HepG2 (cell line): Measurements from ENCODE around the gene NCKIPSD. TPM values are rescaled to one million over a fixed set of nuclear protein-coding genes. Genes with fewer than 3 reads are reported as not detected.
A peak's percentile ranks its signal among the peaks of the same experiment; 100 is the strongest.

Source experiments
- BCL6 ChIP-seq: IDR thresholded peaks from 2 replicates; pipeline ENCODE4 v1.6.1; 2016; ENCODE audit warnings: missing genetic modification reagents, missing compliant biosample characterization
- CTCF ChIP-seq: sonication (generic); formaldehyde crosslinking; IDR thresholded peaks from 2 replicates; pipeline ENCODE4 v1.5.0; 2020; ENCODE audit warnings: mild to moderate bottlenecking, missing genetic modification reagents, moderate library complexity
- FOXA3 ChIP-seq: IDR thresholded peaks from 2 replicates; pipeline ENCODE4 v1.6.1; 2016; ENCODE audit warnings: missing genetic modification reagents, missing compliant biosample characterization
- HCFC1 ChIP-seq: fragments of 150-350 bp; IDR thresholded peaks from 2 replicates; pipeline ENCODE4 v1.6.1; 2014; ENCODE audit warnings: low read depth, low read length
- TFAP4 ChIP-seq: sonication (generic); IDR thresholded peaks from 2 replicates; pipeline ENCODE4 v1.6.1; 2016; ENCODE audit warnings: low read depth, borderline replicate concordance
- ZBTB4 ChIP-seq: sonication (generic); formaldehyde crosslinking; IDR thresholded peaks from 2 replicates; pipeline ENCODE4 v1.4.0; 2020; ENCODE audit warnings: missing genetic modification reagents, mild to moderate bottlenecking, borderline replicate concordance
- polyA plus RNA-seq, 8 experiments: library from polyadenylated mRNA; depleted of rRNA in 3 of 8; stranded (reverse) in 7 of 8; unstranded in 1 of 8; fragments of >200 nt; fragmentation: Illumina TruSeq in 4 of 8; extraction: Trizol in 4 of 8; gene quantifications; 2 replicates each; pipeline versions ENCODE4 v1.2.1 to v1.2.3, GENCODE V29; 2011 to 2016; ENCODE audit warnings: low read depth in 4 of 8, missing spikeins in 1 of 8, mixed read lengths in 1 of 8; ENCODE audit not compliant: insufficient read depth in 1 of 8
- total RNA-seq, 5 experiments: library from RNA; depleted of rRNA; stranded (reverse); fragments of >200 nt; fragmentation: Illumina TruSeq; extraction: Trizol; gene quantifications; 2 replicates each; pipeline ENCODE4 v1.2.3, GENCODE V29; 2016; ENCODE audit warnings: low read depth in 1 of 5
- TF ChIP-seq, protein P1 (sequence below): sonication (generic); formaldehyde crosslinking; IDR thresholded peaks from 2 replicates; pipeline ENCODE4 v1.5.1; 2020; ENCODE audit warnings: mild to moderate bottlenecking, missing genetic modification reagents, borderline replicate concordance
- TF ChIP-seq, protein P2 (sequence below): sonication (generic); formaldehyde crosslinking; conservative IDR thresholded peaks from 2 replicates; pipeline ENCODE4 v1.8.0; 2022; ENCODE audit warnings: mild to moderate bottlenecking, moderate library complexity, missing genetic modification reagents
- TF ChIP-seq, protein P3 (sequence below): sonication (generic); formaldehyde crosslinking; IDR thresholded peaks from 2 replicates; pipeline ENCODE4 v1.4.0; 2020; ENCODE audit warnings: mild to moderate bottlenecking, missing genetic modification reagents, borderline replicate concordance

The NCKIPSD gene
- total and polyA plus RNA-seq, 2 of the 13 experiments (the other 11 are each of a cell fraction or from before 2014, with no cell fraction given), result 13.5 to 35.2 TPM

DNA sequence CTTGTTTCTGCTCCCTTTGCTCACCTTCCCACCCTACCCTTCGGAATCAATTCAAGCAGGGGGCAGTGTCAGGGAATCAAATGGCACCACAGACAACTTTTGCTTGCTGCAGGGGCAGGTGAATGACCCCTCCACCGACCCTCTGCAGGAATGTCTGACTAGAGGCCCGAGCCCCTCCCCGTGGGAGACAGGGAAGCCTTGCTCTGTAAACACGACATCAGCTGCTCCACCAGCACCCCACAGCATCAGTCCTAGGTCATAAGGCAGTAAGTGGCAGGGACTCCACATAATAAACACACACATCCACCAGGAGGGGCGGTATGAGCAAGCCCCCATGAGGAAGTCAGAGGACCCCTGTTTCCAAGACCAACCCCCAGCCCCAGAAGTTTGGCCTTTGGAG, 48.4 kb downstream of the NCKIPSD start (continued):
- no peak for TF ChIP-seq BCL6
- TF ChIP-seq TFAP4, result peak; percentile 74; the same call in 1 of the 2 replicates
- TF ChIP-seq HCFC1, result no peak
- TF ChIP-seq ZBTB4 (CRISPR knock-in tag), result no peak
- TF ChIP-seq, protein P1, sequence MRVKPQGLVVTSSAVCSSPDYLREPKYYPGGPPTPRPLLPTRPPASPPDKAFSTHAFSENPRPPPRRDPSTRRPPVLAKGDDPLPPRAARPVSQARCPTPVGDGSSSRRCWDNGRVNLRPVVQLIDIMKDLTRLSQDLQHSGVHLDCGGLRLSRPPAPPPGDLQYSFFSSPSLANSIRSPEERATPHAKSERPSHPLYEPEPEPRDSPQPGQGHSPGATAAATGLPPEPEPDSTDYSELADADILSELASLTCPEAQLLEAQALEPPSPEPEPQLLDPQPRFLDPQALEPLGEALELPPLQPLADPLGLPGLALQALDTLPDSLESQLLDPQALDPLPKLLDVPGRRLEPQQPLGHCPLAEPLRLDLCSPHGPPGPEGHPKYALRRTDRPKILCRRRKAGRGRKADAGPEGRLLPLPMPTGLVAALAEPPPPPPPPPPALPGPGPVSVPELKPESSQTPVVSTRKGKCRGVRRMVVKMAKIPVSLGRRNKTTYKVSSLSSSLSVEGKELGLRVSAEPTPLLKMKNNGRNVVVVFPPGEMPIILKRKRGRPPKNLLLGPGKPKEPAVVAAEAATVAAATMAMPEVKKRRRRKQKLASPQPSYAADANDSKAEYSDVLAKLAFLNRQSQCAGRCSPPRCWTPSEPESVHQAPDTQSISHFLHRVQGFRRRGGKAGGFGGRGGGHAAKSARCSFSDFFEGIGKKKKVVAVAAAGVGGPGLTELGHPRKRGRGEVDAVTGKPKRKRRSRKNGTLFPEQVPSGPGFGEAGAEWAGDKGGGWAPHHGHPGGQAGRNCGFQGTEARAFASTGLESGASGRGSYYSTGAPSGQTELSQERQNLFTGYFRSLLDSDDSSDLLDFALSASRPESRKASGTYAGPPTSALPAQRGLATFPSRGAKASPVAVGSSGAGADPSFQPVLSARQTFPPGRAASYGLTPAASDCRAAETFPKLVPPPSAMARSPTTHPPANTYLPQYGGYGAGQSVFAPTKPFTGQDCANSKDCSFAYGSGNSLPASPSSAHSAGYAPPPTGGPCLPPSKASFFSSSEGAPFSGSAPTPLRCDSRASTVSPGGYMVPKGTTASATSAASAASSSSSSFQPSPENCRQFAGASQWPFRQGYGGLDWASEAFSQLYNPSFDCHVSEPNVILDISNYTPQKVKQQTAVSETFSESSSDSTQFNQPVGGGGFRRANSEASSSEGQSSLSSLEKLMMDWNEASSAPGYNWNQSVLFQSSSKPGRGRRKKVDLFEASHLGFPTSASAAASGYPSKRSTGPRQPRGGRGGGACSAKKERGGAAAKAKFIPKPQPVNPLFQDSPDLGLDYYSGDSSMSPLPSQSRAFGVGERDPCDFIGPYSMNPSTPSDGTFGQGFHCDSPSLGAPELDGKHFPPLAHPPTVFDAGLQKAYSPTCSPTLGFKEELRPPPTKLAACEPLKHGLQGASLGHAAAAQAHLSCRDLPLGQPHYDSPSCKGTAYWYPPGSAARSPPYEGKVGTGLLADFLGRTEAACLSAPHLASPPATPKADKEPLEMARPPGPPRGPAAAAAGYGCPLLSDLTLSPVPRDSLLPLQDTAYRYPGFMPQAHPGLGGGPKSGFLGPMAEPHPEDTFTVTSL (CRISPR knock-in tag), result no peak
- TF ChIP-seq FOXA3, result peak; percentile 12; the same call in 1 of the 2 replicates
- TF ChIP-seq, protein P2, sequence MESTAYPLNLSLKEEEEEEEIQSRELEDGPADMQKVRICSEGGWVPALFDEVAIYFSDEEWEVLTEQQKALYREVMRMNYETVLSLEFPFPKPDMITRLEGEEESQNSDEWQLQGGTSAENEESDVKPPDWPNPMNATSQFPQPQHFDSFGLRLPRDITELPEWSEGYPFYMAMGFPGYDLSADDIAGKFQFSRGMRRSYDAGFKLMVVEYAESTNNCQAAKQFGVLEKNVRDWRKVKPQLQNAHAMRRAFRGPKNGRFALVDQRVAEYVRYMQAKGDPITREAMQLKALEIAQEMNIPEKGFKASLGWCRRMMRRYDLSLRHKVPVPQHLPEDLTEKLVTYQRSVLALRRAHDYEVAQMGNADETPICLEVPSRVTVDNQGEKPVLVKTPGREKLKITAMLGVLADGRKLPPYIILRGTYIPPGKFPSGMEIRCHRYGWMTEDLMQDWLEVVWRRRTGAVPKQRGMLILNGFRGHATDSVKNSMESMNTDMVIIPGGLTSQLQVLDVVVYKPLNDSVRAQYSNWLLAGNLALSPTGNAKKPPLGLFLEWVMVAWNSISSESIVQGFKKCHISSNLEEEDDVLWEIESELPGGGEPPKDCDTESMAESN (CRISPR knock-in tag), result no peak
- TF ChIP-seq, protein P3, sequence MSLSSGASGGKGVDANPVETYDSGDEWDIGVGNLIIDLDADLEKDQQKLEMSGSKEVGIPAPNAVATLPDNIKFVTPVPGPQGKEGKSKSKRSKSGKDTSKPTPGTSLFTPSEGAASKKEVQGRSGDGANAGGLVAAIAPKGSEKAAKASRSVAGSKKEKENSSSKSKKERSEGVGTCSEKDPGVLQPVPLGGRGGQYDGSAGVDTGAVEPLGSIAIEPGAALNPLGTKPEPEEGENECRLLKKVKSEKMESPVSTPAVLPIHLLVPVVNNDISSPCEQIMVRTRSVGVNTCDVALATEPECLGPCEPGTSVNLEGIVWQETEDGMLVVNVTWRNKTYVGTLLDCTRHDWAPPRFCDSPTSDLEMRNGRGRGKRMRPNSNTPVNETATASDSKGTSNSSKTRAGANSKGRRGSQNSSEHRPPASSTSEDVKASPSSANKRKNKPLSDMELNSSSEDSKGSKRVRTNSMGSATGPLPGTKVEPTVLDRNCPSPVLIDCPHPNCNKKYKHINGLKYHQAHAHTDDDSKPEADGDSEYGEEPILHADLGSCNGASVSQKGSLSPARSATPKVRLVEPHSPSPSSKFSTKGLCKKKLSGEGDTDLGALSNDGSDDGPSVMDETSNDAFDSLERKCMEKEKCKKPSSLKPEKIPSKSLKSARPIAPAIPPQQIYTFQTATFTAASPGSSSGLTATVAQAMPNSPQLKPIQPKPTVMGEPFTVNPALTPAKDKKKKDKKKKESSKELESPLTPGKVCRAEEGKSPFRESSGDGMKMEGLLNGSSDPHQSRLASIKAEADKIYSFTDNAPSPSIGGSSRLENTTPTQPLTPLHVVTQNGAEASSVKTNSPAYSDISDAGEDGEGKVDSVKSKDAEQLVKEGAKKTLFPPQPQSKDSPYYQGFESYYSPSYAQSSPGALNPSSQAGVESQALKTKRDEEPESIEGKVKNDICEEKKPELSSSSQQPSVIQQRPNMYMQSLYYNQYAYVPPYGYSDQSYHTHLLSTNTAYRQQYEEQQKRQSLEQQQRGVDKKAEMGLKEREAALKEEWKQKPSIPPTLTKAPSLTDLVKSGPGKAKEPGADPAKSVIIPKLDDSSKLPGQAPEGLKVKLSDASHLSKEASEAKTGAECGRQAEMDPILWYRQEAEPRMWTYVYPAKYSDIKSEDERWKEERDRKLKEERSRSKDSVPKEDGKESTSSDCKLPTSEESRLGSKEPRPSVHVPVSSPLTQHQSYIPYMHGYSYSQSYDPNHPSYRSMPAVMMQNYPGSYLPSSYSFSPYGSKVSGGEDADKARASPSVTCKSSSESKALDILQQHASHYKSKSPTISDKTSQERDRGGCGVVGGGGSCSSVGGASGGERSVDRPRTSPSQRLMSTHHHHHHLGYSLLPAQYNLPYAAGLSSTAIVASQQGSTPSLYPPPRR (CRISPR knock-in tag), result no peak
- TF ChIP-seq CTCF (CRISPR knock-in tag), result 0 out of 2 replicates have a peak, but pooled peaks have one; percentile 6
